Brain pericyte (primary cell): ENCODE measurements around the gene LDHB.
A peak's percentile ranks its signal among the peaks of the same experiment; 100 is the strongest.
"Not testable (repeated sequence)": the region's sequence is repeated elsewhere in the genome, so short reads cannot be mapped to it uniquely, and the experiment has no call there.

Experiments used
- DNase-seq: peaks from one replicate; pipeline ENCODE4 v3.0.0-alpha.2; 2012; ENCODE audit warnings: low read depth, low spot score

Gene LDHB

DNA sequence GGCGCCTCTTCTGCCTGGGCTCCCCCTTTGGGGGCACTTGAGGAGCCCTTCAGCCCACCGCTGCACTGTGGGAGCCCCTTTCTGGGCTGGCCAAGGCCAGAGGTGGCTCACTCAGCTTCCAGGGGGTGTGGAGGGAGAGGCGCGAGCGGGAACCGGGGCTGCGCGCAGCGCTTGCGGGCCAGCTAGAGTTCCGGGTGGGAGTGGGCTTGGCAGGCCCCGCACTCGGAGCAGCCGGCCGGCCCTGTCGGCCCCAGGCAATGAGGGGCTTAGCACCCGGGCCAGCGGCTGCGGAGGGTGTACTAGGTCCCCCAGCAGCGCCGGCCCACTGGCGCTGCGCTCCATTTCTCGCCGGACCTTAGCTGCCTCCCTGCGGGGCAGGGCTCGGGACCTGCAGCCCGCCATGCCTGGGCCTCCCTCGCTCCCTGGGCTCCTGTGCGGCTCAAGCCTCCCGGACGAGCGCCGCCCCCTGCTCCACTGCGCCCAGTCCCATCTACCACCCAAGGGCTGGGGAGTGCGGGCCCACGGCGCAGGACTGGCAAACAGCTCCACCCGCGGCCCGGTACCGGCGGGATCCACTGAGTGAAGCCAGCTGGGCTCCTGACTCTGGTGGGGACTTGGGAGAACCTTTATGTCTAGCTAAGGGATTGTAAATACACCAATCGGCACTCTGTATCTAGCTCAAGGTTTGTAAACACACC, 3.9 kb upstream of the LDHB start:
- DNase-seq = not testable (repeated sequence)

DNA sequence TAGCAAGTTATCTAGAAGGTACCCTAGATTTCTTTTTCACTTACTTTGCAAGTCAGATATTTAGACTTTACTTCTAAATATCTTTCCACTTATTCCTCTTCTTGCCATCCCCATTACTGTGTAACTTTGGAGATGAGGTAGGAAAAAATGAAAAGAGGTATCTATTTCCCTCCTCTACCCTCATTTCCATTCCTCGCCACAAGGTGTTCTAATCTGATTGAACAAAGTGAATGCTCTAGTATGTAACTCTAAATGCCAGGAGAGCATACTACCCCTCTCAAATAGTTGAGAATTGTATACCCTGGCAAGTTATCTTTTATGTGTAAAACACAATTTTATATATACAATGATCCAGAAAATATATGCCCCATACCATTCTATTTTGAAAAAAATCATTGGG, 1.7 kb upstream of the LDHB start:
- DNase-seq = no peak

DNA sequence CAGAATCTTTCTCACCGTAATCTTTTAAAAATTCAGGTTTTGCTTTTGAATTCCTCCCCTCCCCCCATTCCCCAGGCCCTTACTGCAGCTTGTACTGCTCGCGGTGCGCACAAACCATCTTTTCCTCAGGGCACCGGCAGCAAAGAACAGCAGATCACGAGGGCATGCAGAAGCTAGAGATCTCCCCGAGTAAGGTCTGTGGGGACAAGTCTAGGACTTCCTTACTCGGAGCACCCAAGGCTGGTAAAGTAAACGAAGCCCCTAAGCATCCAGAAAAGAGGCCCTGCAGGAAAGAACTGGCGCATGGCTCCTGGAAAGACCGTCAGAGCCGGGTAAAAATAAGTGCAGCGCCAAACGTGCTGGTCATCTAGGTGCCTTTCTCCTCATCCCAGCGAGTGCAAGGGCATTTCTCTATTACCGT, 727 bp downstream of the LDHB start:
- DNase-seq = peak; percentile 5

DNA sequence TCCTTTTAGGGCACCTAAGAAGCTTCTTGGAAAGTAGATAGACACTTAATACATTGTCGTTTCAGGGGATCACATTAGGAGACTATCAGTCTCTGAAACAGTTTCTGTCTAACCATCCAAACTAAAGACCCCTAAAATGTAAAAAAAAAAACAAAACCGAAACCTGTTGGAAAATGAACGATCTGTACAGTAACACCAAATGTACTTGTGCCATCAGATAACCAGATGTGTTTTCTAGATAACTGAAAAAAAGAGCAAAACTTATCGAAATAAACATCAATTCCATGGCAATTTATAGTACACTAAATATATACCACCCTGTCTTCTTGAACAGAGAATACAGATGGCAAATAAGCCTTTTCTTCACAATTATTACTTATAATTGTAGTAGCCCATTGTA, 2.1 kb downstream of the LDHB start:
- DNase-seq = no peak

DNA sequence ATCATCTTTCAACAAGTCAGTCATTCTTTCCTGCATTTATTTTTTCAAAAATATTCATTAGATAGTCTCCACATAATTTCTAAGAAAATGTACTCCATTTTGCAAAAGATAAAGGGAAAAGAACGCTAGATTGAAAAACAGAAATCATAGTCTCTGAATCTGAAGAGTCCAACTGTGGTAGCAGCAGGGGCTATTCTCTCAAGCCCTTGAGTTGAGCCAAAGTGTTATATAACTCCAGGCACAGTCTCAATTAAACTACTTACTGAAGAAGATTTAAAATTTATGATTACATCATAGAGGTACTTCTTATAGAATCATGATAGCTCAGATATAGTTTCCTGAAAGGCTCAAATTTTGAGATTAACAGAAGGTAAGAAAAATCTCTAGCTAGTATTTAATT, 5.8 kb downstream of the LDHB start:
- no peak for DNase-seq

DNA sequence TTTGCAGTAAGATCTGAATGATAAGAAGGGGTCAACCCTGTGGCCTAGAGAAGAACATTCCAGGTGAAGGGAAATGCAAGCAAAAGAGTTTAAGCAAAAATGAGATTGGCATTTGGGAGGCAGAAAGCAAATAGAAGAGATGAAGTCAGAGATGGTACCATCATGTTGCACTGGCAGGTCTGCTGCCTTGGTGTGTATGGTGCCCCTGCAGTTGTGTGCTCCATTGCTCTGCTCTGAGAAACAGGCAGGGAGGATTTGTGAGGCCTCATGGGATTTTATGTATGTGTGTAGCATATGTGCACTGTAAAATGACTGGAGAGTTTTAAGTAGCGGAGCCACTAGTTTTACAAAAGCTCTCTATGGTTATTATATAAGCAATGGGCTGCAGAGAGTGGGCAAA, 6.6 kb downstream of the LDHB start:
- no peak for DNase-seq

DNA sequence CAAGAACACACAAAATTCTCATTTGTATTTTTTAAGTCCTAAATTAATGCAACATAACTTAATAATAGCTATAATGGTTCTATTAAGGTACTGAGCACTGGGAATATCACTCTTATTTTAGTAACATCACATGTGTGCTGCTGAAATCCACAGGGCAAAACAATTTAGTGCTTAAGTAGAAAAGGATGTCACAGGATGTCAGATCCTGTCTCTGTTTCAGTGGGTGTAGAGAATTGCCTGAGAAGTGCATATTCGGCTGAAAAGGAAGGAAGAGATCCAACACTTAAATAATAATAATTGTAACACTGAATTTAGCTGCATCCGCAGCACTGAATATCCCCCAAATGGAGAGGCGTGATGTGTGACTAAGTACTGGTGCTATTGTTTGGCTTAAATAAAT, 8.6 kb downstream of the LDHB start:
- DNase-seq = no peak

DNA sequence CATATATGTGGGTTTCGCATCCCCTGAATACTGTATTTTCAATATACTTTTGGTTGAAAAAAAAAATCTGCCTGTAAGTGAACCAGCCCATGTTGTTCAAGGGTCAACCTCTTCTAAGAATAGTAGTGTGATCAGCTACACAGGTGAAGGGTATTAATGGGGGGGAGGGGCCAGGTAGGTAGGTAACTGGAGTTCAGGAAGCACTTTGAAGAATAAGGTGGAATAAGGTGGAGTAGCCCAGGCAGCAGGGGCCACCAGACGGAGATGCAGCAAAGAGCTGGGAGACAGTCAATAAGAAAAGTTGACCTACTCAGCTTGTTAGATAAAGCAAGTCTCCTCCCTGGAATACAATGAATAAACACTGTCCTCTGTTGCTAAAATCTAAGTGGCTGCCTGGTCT, 9.3 kb downstream of the LDHB start:
- no peak for DNase-seq

DNA sequence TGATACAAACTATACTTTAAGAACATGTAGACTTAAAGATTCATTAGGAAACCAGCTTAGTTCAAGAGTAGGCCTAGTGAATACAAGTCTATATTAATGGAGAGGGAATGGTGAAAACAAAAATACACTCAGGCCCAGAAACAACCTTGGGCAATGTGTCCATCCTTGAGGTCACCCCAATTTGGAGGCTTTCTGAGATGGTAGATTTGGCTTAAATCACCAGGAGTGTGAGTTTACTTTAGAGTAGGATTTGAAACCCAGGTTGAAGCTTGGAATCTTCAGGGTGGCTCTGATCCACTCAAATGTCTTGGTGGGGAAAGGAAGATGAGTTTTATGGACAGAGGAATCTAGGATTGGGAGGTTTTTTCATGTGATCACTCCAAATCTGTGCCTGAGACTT, 10.5 kb downstream of the LDHB start:
- no peak for DNase-seq

DNA sequence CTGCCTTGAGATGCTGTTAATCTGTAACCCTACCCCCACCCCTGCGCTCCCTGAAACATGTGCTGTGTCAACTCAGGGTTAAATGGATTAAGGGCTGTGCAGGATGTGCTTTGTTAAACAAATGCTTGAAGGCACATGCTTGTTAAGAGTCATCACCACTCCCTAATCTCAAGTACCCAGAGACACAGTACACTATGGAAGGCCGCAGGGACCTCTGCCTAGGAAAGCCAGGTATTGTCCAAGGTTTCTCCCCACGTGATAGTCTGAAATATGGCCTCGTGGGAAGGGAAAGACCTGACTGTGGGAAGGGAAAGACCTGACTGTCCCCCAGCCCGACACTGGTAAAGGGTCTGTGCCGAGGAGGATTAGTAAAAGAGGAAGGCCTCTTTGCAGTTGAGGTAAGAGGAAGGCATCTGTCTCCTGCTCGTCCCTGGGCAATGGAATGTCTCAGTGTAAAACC, 12.6 kb downstream of the LDHB start:
- not testable (repeated sequence) for DNase-seq

DNA sequence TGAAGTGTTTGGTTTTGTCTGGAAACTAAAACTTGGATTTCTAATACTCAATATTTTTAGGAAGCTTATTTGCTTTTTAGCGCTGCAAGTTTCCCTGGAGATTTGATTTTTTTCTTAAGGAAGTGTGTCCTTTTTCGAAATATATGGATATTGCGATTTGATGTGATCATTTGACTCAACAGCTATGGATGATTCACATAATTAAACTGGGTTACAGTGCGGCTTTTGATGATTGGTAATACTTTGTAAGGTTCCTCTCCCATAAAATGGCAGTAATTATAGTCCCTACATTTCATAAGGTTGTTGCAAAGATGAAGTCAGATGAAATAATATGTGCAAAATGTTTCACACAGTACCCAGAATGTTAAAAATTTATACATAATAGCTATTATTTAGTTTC, 13.1 kb downstream of the LDHB start:
- no peak for DNase-seq

DNA sequence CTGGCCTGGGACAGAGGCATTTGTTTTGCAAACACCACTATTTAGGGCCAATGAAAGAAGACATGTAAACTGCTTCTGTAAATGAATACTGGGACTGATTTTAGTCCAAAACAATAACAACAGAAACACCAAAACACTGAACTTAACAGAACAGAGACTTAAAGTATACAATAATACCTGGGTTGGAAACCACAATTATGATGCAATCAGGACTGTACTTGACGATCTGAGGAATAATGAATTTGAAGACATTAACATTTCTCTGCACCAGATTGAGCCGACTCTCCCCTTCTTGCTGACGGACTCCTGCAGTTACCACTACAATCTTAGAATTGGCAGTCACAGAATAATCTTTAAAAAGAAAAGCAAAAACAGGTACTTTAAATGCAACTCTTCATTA, 13.9 kb downstream of the LDHB start:
- DNase-seq = no peak

DNA sequence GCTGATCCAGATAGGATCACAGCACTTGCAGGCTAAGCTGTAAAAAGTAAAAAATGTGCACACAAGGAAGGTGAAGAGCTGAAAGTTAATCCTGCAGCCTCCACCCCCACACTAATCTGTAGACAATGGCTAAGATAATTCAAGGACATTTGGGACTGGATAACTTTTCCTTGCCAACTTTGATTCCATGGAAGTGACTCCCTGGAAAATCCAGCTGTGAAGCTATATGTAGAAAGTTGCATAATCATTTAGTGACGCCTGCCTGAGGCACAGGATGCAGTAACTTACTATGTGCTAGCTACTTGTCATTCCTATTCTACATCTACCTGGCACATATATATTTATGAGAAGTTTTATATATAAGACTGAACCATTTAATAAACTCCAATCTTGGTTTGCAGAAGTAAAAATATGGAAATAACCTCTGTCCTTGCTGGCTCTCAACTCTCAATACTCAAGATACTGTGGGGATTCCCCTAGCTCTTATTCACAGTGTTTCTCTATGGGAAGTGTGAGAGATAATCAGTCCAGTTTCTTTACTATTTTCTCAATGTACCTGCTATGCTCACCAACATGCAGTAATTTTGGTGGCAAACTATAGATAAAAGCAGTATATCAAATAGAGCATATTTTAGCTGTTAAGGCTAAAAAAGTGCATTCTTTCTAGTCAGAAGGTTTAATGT, 14.8 kb downstream of the LDHB start:
- no peak for DNase-seq

DNA sequence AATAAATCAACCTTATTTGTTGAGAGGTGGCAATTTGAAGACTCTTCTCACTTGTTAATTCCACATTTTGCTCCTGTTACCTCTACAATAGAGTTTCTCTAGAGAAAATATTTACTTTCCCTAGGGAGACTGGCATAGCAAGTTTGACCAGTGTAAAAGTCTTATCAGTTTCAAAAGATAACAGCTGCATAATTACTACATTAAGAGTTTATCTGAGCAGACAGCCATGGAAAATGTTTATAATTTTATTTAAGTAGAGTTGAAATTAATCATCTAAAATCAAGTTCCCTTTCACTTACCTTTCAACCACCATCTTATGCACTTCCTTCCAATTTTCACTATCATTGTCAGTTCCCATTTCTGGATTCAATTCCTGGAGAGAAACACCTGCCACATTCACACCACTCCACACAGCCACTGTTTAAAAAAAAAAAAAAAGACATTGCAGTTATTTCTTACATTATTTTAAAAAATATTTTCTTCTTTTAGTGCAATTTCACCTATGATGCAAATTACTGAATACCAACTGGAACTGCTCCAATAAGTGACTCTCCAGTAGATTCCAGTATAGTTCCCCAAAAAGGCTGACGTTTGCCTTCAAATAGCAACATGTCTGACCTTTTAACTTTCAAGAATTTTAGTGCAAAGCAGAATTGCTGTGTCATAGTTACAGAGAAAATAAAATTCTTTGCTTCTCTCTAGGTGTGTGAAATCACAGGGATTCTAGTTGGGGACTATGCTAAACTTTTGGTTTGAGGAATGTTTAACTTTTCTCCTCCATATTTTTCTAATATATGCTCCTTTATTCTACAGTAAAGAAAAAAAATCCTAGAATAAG, 19.4 kb downstream of the LDHB start:
- no peak for DNase-seq

DNA sequence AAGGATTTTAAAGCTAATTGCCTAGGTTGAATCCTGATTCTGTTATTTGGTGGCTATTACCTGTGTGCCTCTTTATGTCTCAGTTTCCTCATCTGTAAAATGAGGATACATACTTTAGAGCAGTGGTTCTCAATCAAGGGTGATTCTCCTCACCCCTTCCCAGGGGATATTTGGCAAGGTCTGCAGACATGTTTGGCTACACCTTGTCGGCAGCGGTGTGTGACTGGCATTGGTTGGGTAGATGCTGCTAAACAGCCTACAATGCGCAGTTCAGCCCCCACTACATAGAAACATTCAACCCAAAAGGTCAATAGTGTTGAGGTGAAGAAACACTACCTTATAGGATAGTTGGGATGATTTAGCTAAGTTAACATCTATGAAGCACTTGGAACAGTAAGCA, 23.4 kb downstream of the LDHB start:
- no peak for DNase-seq

DNA sequence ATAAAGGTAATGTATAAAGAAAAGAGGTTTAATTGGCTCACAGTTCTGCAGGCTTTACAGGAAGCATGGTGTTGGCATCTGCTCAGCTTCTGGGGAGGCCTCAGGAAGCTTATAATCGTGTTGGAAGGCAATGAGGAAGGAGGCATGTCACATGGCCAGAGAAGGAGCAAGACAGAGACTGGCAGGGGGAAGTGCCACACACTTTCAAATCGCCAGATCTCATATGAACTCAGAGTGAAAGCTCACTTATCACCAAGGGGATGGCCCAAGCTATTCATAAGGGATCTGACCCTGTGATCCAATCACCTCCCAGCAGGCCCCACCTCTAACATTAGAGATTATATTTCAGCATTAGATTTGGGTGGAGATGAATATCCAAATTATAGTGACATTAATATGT, 26.3 kb downstream of the LDHB start:
- no peak for DNase-seq

DNA sequence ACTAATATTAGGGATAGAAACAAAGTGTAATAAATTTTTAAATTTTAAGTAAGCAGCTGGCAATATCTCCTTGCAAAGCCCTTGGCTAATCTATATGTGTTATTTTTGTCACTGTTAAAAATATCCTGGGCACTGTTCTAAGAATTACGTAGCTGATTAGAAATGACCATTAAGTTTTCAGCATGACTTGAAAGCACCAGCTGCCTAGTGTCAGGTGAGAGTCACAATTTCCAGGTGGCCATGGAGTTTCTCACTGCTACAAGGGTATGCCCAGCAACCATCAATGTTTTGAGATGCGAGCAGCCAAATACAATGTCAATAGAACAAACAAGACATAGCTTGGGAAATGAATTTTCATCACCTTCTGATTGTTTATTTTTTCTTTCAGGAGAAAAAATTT, 29.7 kb downstream of the LDHB start:
- DNase-seq = no peak

DNA sequence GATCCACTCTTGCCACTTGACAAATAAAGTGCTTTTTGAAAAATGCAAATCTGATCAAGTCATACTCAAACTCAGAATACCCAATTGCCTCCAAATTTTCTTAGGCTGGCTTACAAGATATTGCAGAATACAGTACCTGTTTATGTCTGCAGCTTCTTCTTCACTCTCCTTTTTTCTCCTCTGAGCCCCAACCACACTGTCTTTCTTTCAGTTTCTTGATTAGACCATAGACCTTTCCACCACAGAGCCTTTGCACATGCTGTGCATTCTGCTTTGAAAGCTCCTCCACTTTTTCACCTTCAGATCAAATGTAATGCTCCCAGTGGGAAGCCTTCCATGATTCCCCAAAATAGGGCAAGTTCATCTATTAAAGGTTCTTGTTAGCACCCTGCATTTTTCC, 39.1 kb downstream of the LDHB start:
- no peak for DNase-seq

DNA sequence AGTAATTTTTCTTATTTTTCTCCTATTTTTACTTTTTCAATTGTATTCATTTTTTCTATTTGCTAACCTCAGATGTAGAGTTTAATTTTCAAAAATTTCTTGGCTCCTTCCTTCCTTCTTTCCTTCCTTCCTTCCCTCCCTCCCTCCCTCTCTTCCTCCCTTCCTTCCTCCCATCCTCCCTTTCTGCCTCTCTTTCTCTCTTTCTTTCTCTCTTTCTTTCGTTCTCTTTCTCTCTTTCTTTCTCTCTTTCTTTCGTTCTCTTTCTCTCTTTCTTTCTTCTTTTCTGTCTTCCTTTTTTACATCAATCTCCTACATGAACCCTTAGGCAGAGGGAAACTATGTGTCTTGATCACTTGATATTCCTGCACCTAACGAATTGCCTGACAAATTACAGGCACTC, 40.6 kb downstream of the LDHB start:
- DNase-seq = no peak

DNA sequence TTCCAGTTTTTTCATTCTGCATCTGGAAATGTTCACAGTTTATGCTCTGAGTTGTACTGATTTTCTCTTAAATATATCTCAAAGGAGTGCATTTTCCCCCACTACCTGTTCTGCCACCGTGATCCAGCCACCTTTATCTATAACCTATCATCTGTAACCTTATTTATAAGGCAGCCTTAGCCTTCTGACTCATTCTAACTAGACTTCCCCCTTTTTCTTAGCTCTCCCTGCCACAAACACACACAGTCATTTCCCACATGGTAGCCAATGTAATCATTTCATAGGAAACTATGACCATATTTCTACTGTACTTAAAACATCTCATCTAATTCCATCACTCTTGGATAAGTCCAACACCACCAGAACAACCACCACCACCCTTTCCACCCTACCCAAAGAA, 42.2 kb downstream of the LDHB start:
- DNase-seq = no peak

DNA sequence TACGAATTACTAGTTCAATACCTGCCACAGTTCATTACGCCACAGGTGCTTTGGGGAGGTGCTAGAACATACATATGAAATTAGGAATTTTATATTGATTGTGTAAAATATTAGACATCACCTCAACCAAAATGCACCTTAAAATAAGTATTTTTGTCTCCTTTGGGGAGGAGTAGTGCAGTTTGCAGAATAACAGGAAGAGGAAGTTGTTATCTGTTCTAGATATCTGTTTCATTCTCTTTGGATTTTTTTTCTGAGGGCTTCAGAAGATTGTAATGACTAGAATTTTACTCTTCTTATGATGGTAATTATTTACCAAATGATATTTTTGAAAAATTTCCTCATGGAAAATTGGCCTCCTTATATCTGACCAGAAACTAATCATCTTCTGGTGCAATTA, 43.1 kb downstream of the LDHB start:
- no peak for DNase-seq

DNA sequence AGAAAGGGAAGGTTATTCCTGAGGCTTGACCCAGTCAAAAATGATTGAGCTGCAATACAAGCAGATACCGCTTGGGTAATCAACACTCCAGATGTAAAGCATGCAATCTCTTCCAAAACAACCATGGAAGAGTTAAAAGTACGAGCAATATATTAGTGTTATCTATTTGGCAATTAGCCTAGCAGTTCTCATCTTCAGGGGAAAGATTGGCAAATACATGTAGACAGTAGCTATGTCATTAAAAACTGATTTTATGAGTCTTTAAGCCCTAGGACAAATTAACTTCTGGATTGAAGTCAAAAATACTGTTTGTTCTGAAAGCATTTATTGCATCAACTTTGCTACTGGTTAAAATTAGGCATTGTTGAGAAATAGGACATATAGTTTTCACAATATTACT, 43.7 kb downstream of the LDHB start:
- DNase-seq = no peak

DNA sequence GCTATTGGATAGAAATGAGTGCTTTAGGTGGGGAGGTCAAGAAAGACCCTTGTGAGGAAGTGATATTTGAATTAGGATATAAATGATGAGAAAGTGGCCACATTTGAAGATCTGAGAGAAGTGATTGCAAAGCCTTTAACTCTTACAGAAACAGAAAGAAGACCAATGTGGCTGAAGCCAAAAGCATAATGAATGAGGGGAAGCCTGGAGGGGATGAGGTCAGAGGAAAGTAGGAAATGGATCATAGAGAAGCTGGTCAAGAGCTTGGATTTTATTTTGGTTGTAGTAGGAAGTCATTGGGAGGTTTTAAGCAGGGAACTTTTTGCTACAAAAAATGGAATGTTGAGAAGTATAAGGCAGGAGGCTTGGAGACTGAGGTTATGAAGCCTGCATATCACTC, 49.4 kb downstream of the LDHB start:
- no peak for DNase-seq
